Activated CD8-positive, alpha-beta T cell treated with anti-CD3 and anti-CD28 coated beads for 36 hours (primary cell): ENCODE measurements around the gene ATXN1L. TPM values are rescaled to one million over a fixed set of nuclear protein-coding genes. Genes with fewer than 3 reads are reported as not detected.
A peak's percentile ranks its signal among the peaks of the same experiment; 100 is the strongest.
"Not testable (repeated sequence)": the region's sequence is repeated elsewhere in the genome, so short reads cannot be mapped to it uniquely, and the experiment has no call there.

Experiments
- ATAC-seq: fragments of 200-7000 bp; cut with Tn5 transposase; one replicate; pipeline ENCODE4 v1.10.0; 2021; ENCODE audit warnings: mild to moderate bottlenecking, moderate library complexity
- CTCF ChIA-PET: fragments of 350-600 bp; sonication (Branson Sonifier 250); formaldehyde crosslinking; loops from one replicate; lab custom pipeline; 2021; ENCODE audit warnings: antibody characterized with exemption; lab: Charles Lee
- POLR2A ChIA-PET: fragments of 350-600 bp; sonication (Branson Sonifier 250); formaldehyde crosslinking; loops from one replicate; lab custom pipeline; 2021; ENCODE audit warnings: antibody characterized with exemption; lab: Charles Lee
- DNase-seq: peaks from one replicate; pipeline ENCODE4 v3.0.0-alpha.2; 2020
- H3K27ac Mint-ChIP-seq: one replicate; pipeline ENCODE4 v1.8.0; 2021; ENCODE audit warnings: mild to moderate bottlenecking, mixed read lengths
- H3K27me3 Mint-ChIP-seq: one replicate; pipeline ENCODE4 v1.8.0; 2021; ENCODE audit warnings: mixed read lengths
- H3K36me3 Mint-ChIP-seq: one replicate; pipeline ENCODE4 v1.8.0; 2021; ENCODE audit warnings: low read depth, mixed read lengths
- H3K4me1 Mint-ChIP-seq: one replicate; pipeline ENCODE4 v1.8.0; 2021; ENCODE audit warnings: low read depth, mixed read lengths
- H3K4me3 Mint-ChIP-seq: one replicate; pipeline ENCODE4 v1.8.0; 2021; ENCODE audit warnings: mild to moderate bottlenecking, moderate library complexity, mixed read lengths
- H3K9me3 Mint-ChIP-seq: one replicate; pipeline ENCODE4 v1.8.0; 2021; ENCODE audit warnings: mixed read lengths
- intact Hi-C: fragments of 100-400 bp; cut with micrococcal nuclease; formaldehyde crosslinking; loops from one replicate; pipeline ENCODE4 v1.10.0; 2022
- total RNA-seq, 2 experiments: library from RNA; stranded (reverse); gene quantifications; one replicate each; pipeline ENCODE4 v1.2.3, GENCODE V29; 2021
- TF ChIP-seq, protein P1 (sequence below): fragments of 200-600 bp; IDR thresholded peaks from one replicate; pipeline ENCODE4 v1.8.0; 2022; ENCODE audit warnings: antibody characterized with exemption, mild to moderate bottlenecking

ATXN1L gene
- total RNA-seq, 2 experiments from 2014 or later: 13.6 to 14.9 TPM

DNA sequence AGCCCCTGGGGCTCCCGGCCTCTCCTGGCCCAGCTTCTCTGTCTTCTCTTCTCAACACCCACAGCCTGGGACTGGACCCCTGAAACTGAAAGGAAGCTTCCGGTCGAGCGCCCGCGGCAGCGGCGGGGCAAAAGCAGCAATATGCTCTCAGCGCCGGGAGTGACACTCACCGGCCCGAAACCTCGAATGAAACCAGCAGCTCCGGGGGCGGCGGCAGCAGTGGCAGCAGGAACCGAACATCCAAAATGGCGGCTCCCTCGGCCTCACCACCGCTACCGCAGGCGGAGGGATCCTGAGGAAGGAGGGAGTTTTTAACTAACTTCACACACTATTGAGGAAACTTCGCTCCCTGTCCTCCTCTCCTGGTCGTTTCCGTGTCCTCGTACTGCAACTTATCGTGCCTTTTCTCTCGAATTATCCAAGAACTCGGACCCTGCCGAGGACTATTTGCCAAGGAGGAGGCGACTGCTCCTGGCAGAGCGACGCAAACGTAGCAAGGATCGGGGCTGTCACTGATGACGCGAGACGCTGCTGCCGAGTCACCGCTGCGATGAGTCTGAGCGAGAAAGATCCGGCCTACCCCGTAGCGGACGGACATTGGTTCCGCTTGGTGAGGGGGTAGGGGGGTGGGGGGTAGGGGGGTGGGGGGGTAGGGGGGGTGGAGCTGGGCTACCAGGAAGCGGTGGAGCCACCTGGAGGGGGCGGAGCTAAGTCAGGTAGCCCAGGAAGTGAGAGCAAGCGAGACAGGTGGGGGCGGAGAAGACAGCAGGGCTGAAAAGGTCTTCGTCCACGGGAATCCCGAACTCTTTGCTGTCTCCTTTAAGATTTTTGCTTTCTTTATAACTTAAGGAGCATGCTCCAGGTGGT, 37.0 kb upstream of the ATXN1L start, which contains the start of gene AP1G1:
Gene AP1G1 (minus strand): TSS at position 242 of the 867 bp plus-strand sequence. CDS start 19,355 bp downstream, outside the sequence.
- intact Hi-C loops: loop anchor here (5.0 kb wide), 2 partner anchors 73 to 88 kb away; partner anchors contain the start of genes IST1 and ZNF821
- peaks cover 18% of the 10 kb centered on the region for H3K4me1 Mint-ChIP-seq
- ATAC-seq: peak; percentile 94
- peak; percentile 95 for DNase-seq
- H3K9me3 Mint-ChIP-seq: no peaks in the 10 kb centered on the region
- H3K36me3 Mint-ChIP-seq: peaks cover 9% of the 10 kb centered on the region
- ChIA-PET POLR2A (interaction anchor here (0.6 to 3.3 kb wide), 19 partner anchors 13 to 94 kb away, joined by 3 to 19 read pairs (median 4); partner anchors contain the start of genes ATXN1L, IST1 and ZNF821), CTCF (interaction anchor here (1.4 to 2.5 kb wide), 2 partner anchors 74 to 153 kb away, joined by 6 to 32 read pairs; partner anchors contain the start of gene ZNF821)
- peak within 1 kb of the TSS; percentile 100 for H3K27ac Mint-ChIP-seq
- no peaks in the 10 kb centered on the region for H3K27me3 Mint-ChIP-seq
- H3K4me3 Mint-ChIP-seq: peak within 1 kb of the TSS; percentile 99
- TF ChIP-seq, protein P1, sequence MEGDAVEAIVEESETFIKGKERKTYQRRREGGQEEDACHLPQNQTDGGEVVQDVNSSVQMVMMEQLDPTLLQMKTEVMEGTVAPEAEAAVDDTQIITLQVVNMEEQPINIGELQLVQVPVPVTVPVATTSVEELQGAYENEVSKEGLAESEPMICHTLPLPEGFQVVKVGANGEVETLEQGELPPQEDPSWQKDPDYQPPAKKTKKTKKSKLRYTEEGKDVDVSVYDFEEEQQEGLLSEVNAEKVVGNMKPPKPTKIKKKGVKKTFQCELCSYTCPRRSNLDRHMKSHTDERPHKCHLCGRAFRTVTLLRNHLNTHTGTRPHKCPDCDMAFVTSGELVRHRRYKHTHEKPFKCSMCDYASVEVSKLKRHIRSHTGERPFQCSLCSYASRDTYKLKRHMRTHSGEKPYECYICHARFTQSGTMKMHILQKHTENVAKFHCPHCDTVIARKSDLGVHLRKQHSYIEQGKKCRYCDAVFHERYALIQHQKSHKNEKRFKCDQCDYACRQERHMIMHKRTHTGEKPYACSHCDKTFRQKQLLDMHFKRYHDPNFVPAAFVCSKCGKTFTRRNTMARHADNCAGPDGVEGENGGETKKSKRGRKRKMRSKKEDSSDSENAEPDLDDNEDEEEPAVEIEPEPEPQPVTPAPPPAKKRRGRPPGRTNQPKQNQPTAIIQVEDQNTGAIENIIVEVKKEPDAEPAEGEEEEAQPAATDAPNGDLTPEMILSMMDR: no peak

DNA sequence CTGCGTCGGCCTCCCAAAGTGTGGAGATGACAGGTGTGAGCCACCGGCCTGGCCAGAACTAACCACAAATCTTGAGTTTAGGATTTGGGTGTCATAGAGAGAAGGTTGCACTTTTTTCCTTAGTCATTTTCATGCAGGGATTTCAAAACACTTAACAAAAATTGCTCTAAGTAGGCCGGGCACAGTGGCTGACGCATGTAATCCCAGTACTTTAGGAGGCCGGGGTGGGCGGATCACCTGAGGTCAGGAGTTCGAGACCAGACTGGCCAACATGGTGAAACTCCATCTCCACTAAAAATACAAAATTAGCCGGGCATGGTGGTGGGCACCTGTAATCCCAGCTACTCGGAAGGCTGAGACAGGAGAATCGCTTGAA, 35.6 kb upstream of the ATXN1L start:
- peak overlapping the region; percentile 100 for H3K27ac Mint-ChIP-seq
- POLR2A ChIA-PET: not testable (repeated sequence)

DNA sequence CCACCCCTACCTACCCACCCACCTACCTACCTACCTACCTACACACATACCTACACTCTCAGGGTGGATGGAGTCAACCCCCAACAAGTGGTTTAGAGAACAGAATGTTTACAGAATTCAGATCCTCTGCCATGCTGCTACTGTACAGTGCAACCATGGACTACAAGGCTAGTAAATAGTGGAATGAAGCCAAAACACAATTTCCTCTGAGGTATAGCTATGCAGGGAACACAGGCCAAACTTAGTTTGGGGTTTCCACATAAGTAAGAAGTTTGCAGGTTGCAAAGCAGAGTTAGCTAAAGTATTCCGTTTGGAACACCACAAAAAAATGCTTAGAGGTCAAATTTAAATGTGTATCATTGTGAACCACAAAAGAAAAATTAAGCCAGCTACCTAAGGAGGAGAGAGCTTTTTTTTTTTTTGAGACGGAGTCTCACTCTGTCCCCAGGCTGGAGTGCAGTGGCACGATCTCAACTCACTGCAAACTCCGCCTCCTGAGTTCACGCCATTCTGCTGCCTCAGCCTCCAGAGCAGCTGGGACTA, 34.4 kb upstream of the ATXN1L start:
- TF ChIP-seq, protein P1: no peak
- Mint-ChIP-seq H3K27me3 (no peaks in the 10 kb centered on the region), H3K9me3 (no peaks in the 10 kb centered on the region), H3K4me1 (peaks cover 18% of the 10 kb centered on the region), H3K4me3 (no peak overlapping the region), H3K27ac (no peak overlapping the region), H3K36me3 (peaks cover 9% of the 10 kb centered on the region)
- POLR2A ChIA-PET: interaction anchor here (0.6 kb wide), 1 partner anchor 523 kb away, joined by 3 read pairs; no protein-coding TSS in a partner anchor
- no peak for ATAC-seq
- DNase-seq: no peak
- CTCF ChIA-PET: interaction anchor here (1.4 kb wide), 1 partner anchor 71 kb away, joined by 5 read pairs; no protein-coding TSS in a partner anchor
- intact Hi-C loops: no loop called here

More for the DNA sequence above, 35.6 kb upstream of the ATXN1L start:
- Mint-ChIP-seq H3K4me1 (peaks cover 18% of the 10 kb centered on the region), H3K4me3 (peak overlapping the region; percentile 99)
- intact Hi-C loops, DNase-seq, H3K27me3 Mint-ChIP-seq, CTCF ChIA-PET, H3K36me3 Mint-ChIP-seq, H3K9me3 Mint-ChIP-seq, ATAC-seq: not testable (repeated sequence)

DNA sequence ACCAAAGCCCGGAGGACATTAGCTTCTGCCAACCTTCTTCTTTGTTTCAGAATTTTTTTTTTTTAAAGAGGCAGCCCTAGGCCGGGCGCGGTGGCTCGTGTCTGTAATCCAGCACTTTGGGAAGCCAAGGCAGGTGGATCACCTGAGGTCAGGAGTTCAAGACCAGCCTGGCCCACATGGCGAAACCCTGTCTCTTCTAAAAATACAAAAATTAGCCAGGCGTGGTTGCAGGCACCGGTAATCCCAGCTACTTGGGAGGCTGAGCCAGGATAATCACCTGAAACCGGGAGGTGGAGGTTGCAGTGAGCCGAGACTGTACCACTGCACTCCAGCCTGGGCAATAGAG, 28.6 kb upstream of the ATXN1L start:
- CTCF ChIA-PET: interaction anchor here (1.1 to 1.4 kb wide), 2 partner anchors 11 to 65 kb away, joined by 3 to 4 read pairs; no protein-coding TSS in a partner anchor
- H3K27me3 Mint-ChIP-seq, H3K4me3 Mint-ChIP-seq, intact Hi-C loops, DNase-seq, H3K36me3 Mint-ChIP-seq, ATAC-seq, POLR2A ChIA-PET, H3K9me3 Mint-ChIP-seq: not testable (repeated sequence)
- Mint-ChIP-seq H3K4me1 (peaks cover 14% of the 10 kb centered on the region), H3K27ac (peak overlapping the region; percentile 72)

DNA sequence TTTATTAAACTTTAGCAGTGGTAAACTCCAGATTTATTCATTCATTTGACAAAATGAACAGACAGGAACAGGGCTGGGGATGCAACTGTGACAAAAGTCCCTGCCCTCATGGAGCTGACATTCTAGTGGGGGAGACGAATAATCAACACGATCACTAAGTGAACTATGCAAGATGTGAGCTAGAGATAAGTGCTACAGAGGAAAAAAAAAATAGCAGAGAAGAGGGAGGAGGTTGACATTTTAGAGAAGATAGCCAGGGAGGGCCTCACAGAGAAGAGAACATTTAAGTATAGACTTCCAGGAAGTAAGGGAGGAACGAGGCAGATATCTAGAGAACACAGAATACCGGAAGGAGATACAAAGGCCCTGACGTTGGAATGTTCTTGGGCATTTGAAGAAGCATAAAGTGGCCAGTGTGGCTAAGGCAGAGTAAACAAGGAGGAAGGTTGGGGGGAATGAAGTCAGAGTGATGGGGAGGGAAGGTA, 19.2 kb upstream of the ATXN1L start:
- Mint-ChIP-seq H3K9me3 (no peaks in the 10 kb centered on the region), H3K4me3 (no peak overlapping the region), H3K4me1 (no peaks in the 10 kb centered on the region), H3K27ac (no peak overlapping the region), H3K27me3 (no peaks in the 10 kb centered on the region), H3K36me3 (no peaks in the 10 kb centered on the region)
- TF ChIP-seq, protein P1: no peak
- intact Hi-C loops: no loop called here
- DNase-seq (no peak), ATAC-seq (no peak)
- POLR2A ChIA-PET: interaction anchor here (0.7 to 1.4 kb wide), 3 partner anchors 18 to 53 kb away, joined by 3 to 4 read pairs (median 3); partner anchors contain the start of genes AP1G1 and ATXN1L
- CTCF ChIA-PET: no interaction called here
